Left hindlimb (tissue), 1 donor: ENCODE results near the gene DNAJC1.

Experiments
- DNase-seq: peaks from one replicate; pipeline ENCODE4 v3.0.0-alpha.2; 2018

The DNAJC1 gene

GRCh38 chr10:21954690-21955089 lies 48.8 kb downstream of the DNAJC1 start:
- no peak for DNase-seq

- no peak for DNase-seq
Measured at GRCh38 chr10:21954132-21954531, 49.4 kb downstream of the DNAJC1 start.

GRCh38 chr10:21953585-21954057 lies 49.9 kb downstream of the DNAJC1 start:
- DNase-seq = no peak

- DNase-seq = no peak
Measured at GRCh38 chr10:21950566-21950965, 53.0 kb downstream of the DNAJC1 start.

GRCh38 chr10:21946946-21947345 lies 56.6 kb downstream of the DNAJC1 start:
- no peak for DNase-seq

GRCh38 chr10:21944727-21945386 lies 58.7 kb downstream of the DNAJC1 start:
- DNase-seq = no peak

- DNase-seq = no peak
Measured at GRCh38 chr10:21943633-21944265, 59.8 kb downstream of the DNAJC1 start.

GRCh38 chr10:21935439-21936023 lies 68.0 kb downstream of the DNAJC1 start:
- DNase-seq = no peak

GRCh38 chr10:21934307-21934706 lies 69.2 kb downstream of the DNAJC1 start:
- DNase-seq = no peak

GRCh38 chr10:21929070-21929469 lies 74.5 kb downstream of the DNAJC1 start:
- DNase-seq = no peak

- no peak for DNase-seq
Measured at GRCh38 chr10:21927631-21928353, 75.7 kb downstream of the DNAJC1 start.

- DNase-seq = no peak
Measured at GRCh38 chr10:21926949-21927348, 76.6 kb downstream of the DNAJC1 start.

- no peak for DNase-seq
Measured at GRCh38 chr10:21926358-21926925, 77.1 kb downstream of the DNAJC1 start.

GRCh38 chr10:21925851-21926250 lies 77.7 kb downstream of the DNAJC1 start:
- DNase-seq = no peak

GRCh38 chr10:21924511-21924910 lies 79.0 kb downstream of the DNAJC1 start:
- no peak for DNase-seq

GRCh38 chr10:21920633-21921032 lies 82.9 kb downstream of the DNAJC1 start:
- no peak for DNase-seq

GRCh38 chr10:21919906-21920305 lies 83.6 kb downstream of the DNAJC1 start:
- no peak for DNase-seq

GRCh38 chr10:21919117-21919516 lies 84.4 kb downstream of the DNAJC1 start:
- DNase-seq = no peak

GRCh38 chr10:21912625-21913024 lies 90.9 kb downstream of the DNAJC1 start:
- no peak for DNase-seq

GRCh38 chr10:21910798-21911197 lies 92.7 kb downstream of the DNAJC1 start:
- no peak for DNase-seq

GRCh38 chr10:21907436-21907835 lies 96.1 kb downstream of the DNAJC1 start:
- DNase-seq = no peak

GRCh38 chr10:21904930-21905329 lies 98.6 kb downstream of the DNAJC1 start:
- no peak for DNase-seq

- no peak for DNase-seq
Measured at GRCh38 chr10:21899736-21900135, 103.8 kb downstream of the DNAJC1 start.
